CD8-positive, alpha-beta memory T cell (primary cell): ENCODE measurements around the gene CREB3L4. TPM values are rescaled to one million over a fixed set of nuclear protein-coding genes. Genes with fewer than 3 reads are reported as not detected.

Experiments
- CTCF ChIA-PET: fragments of 350-600 bp; sonication (Branson Sonifier 250); formaldehyde crosslinking; loops from one replicate; lab custom pipeline; 2021; ENCODE audit warnings: antibody characterized with exemption; lab: Charles Lee
- POLR2A ChIA-PET: fragments of 350-600 bp; sonication (Branson Sonifier 250); formaldehyde crosslinking; loops from one replicate; lab custom pipeline; 2021; ENCODE audit warnings: antibody characterized with exemption; lab: Charles Lee
- DNase-seq, 5 donors: peaks; one replicate each; pipeline versions ENCODE4 v3.0.0 to v3.0.0-alpha.2; 2020 to 2022; ENCODE audit warnings: mixed read lengths in 1 of 5
- H3K27ac ChIP-seq: one replicate; pipeline ENCODE4 v1.7.0; 2013; ENCODE audit warnings: low read depth, mild to moderate bottlenecking, low read length, moderate library complexity
- H3K27me3 ChIP-seq: 2 replicates; pipeline ENCODE4 v1.7.0; 2013; ENCODE audit warnings: low read length, mild to moderate bottlenecking; ENCODE audit not compliant: insufficient read depth, poor library complexity, severe bottlenecking
- H3K36me3 ChIP-seq: 2 replicates; pipeline ENCODE4 v1.7.0; 2013; ENCODE audit warnings: mild to moderate bottlenecking, low read length, moderate library complexity; ENCODE audit not compliant: insufficient read depth
- H3K4me1 ChIP-seq: 2 replicates; pipeline ENCODE4 v1.7.0; 2013; ENCODE audit warnings: mild to moderate bottlenecking, low read length, moderate library complexity; ENCODE audit not compliant: insufficient read depth
- H3K4me3 ChIP-seq: 2 replicates; pipeline ENCODE4 v1.7.0; 2013; ENCODE audit warnings: mild to moderate bottlenecking, low read length
- H3K9me3 ChIP-seq: 2 replicates; pipeline ENCODE4 v1.7.0; 2013; ENCODE audit warnings: mild to moderate bottlenecking, low read length
- H3K27ac Mint-ChIP-seq, 8 donors: one replicate each; pipeline ENCODE4 v1.8.0; 2020 to 2021; ENCODE audit warnings: mixed read lengths in 8 of 8, mild to moderate bottlenecking in 6 of 8, inconsistent platforms in 3 of 8, moderate library complexity in 3 of 8
- H3K27me3 Mint-ChIP-seq, 2 donors: one replicate each; pipeline ENCODE4 v1.8.0; 2020 to 2021; ENCODE audit warnings: mixed read lengths in 2 of 2, mild to moderate bottlenecking in 1 of 2, moderate library complexity in 1 of 2
- H3K36me3 Mint-ChIP-seq, 3 donors: one replicate each; pipeline ENCODE4 v1.8.0; 2020 to 2021; ENCODE audit warnings: mixed read lengths in 3 of 3, inconsistent platforms in 1 of 3, mild to moderate bottlenecking in 1 of 3
- H3K4me1 Mint-ChIP-seq, 3 donors: one replicate each; pipeline ENCODE4 v1.8.0; 2020 to 2021; ENCODE audit warnings: mixed read lengths in 3 of 3, inconsistent platforms in 1 of 3, mild to moderate bottlenecking in 1 of 3
- H3K4me3 Mint-ChIP-seq, 7 donors: one replicate each; pipeline ENCODE4 v1.8.0; 2020 to 2021; ENCODE audit warnings: mixed read lengths in 7 of 7, mild to moderate bottlenecking in 6 of 7, moderate library complexity in 4 of 7, inconsistent platforms in 2 of 7
- H3K9me3 Mint-ChIP-seq, 5 donors: one replicate each; pipeline ENCODE4 v1.8.0; 2020 to 2022; ENCODE audit warnings: mixed read lengths in 5 of 5, mild to moderate bottlenecking in 3 of 5, moderate library complexity in 2 of 5, inconsistent platforms in 1 of 5
- polyA plus RNA-seq: library from polyadenylated mRNA; unstranded; fragments of 300-500 nt; fragmentation: Illumina TruSeq; gene quantifications from one replicate; pipeline ENCODE4 v1.2.3, GENCODE V29; 2021
- total RNA-seq, 2 experiments: library from RNA; stranded (reverse); gene quantifications; one replicate each; pipeline ENCODE4 v1.2.3, GENCODE V29; 2021

CREB3L4 gene
- total and polyA plus RNA-seq, 3 experiments from 2014 or later = 5.3 to 10.1 (median 10.0) TPM

DNA sequence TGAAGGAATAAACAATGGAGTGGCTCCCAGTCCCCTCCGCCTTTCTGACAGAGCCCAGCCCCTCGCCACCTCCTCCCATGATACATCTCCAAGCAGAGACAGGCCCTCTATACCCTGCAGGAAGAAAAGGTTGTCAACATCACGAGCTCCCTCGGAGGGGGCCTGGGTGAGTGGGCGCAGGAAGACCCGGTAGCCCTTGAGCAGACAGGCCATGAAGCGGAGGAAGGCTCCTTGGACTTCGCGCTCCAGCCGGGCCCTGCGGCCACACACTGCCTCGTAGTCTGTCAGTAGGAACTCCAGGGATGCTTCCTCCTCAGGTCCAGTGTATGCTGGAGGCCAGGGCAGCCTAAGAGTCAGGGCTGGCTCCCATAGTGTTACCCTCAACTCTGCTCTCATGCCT is 28.2 kb upstream of the CREB3L4 start:
- no peak overlapping the region for H3K27ac ChIP-seq
- Mint-ChIP-seq H3K4me3 (no peak overlapping the region), H3K27me3 (peaks cover 0 to 4% of the 10 kb centered on the region in 2 donors), H3K9me3 (no peaks in the 10 kb centered on the region), H3K27ac (peak overlapping the region in 2 of 8 donors; percentile 38 to 68), H3K36me3 (peaks cover 6 to 89% (median 19%) of the 10 kb centered on the region in 3 donors), H3K4me1 (peaks cover 29 to 44% (median 32%) of the 10 kb centered on the region in 3 donors)
- H3K4me3 ChIP-seq = no peak overlapping the region
- no peaks in the 10 kb centered on the region for H3K27me3 ChIP-seq
- POLR2A ChIA-PET = interaction anchor here (1.4 kb wide), 1 partner anchor 28 kb away, joined by 4 read pairs; the partner anchor contains the start of gene CREB3L4
- H3K36me3 ChIP-seq = peaks cover 63% of the 10 kb centered on the region
- CTCF ChIA-PET = interaction anchor here (2.2 to 2.5 kb wide), 2 partner anchors 17 to 142 kb away, joined by 6 read pairs; partner anchors contain the start of gene GATAD2B
- H3K9me3 ChIP-seq = no peaks in the 10 kb centered on the region
- peaks cover 21% of the 10 kb centered on the region for H3K4me1 ChIP-seq
- no peak for DNase-seq

DNA sequence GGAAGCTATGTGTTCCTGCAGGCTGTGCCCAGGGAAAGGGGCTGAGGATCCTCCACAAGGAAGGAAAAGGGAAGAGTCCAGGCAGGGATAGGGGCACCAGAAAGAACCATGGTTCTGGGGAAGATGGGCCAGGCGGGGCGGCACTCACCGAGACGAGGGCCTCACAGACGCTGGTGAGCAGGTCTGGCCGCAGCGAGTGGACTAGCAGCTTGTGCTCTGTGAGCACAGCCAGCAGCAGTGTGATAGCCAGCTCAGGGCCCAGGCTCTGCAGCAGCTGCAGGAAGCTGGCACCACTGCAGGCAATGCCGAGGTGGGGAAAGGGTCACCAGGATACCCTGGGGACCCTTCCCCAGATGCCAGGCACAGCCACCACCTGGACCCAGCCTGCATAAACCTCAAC is 26.9 kb upstream of the CREB3L4 start:
- ChIA-PET CTCF (interaction anchor here (1.0 to 2.5 kb wide), 3 partner anchors 10 to 143 kb away, joined by 4 to 6 read pairs (median 6); partner anchors contain the start of gene GATAD2B), POLR2A (interaction anchor here (0.8 to 1.7 kb wide), 3 partner anchors 17 to 53 kb away, joined by 4 to 6 read pairs (median 4); partner anchors contain the start of gene CREB3L4)
- Mint-ChIP-seq H3K36me3 (peaks cover 6 to 89% (median 19%) of the 10 kb centered on the region in 3 donors), H3K4me3 (no peak overlapping the region), H3K4me1 (peaks cover 37 to 55% (median 42%) of the 10 kb centered on the region in 3 donors), H3K27me3 (peaks cover 0 to 8% of the 10 kb centered on the region in 2 donors), H3K27ac (peak overlapping the region in 5 of 8 donors; percentile 63 to 90 (median 70)), H3K9me3 (no peaks in the 10 kb centered on the region)
- H3K27me3 ChIP-seq = no peaks in the 10 kb centered on the region
- H3K4me1 ChIP-seq = peaks cover 25% of the 10 kb centered on the region
- no peak overlapping the region for H3K27ac ChIP-seq
- DNase-seq = no peak
- no peak overlapping the region for H3K4me3 ChIP-seq
- H3K36me3 ChIP-seq = peaks cover 58% of the 10 kb centered on the region
- H3K9me3 ChIP-seq = no peaks in the 10 kb centered on the region

DNA sequence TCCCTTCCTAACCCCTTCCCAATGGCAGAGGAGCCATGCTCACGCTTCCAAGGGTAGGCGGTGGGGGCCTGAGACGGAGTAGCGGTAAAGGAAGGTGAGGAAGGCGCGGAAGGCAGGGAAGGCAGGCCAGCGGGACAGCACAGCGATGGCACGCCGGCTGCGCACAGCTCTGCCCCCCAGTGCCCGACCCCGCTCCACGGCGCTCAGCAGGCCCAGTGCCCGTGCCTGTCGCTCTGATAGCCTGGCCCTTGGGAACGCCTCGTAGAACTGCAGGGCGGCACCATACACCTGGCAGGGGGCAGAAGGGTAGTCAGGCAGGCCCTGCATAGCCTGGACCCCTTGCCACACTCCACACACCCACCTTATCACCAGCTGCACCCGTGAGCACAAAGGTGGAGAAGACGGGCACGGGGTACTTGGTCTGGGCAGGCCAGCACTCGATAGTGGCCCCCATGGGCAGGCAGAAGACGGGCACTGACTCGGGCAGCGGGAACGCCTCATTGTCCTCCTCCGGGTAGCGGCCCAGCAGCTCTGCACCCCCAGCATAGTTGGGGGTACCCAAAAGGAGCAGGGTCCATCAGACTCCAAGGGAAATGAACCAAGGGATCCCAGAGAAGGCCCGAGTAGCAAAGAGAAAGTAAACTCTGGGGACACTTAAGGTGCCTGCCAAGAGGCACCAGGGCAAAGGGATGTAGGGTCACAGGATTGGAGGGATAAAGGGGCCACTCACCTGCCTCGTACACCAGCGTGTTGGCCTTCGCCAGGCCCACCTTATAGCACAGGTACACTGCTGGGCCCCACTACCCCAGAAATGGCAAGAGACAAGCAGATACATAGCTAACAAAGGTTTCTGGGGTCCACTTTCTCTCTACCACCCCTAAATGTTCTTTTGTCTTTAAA is 25.6 kb upstream of the CREB3L4 start:
- peaks cover 46% of the 10 kb centered on the region for H3K36me3 ChIP-seq
- H3K27me3 ChIP-seq = no peaks in the 10 kb centered on the region
- no peak overlapping the region for H3K27ac ChIP-seq
- Mint-ChIP-seq H3K4me1 (peaks cover 35 to 59% (median 47%) of the 10 kb centered on the region in 3 donors), H3K27ac (peak overlapping the region; percentile 26 to 90 (median 52)), H3K4me3 (peak overlapping the region in 3 of 7 donors; percentile 20 to 72 (median 32)), H3K36me3 (peaks cover 3 to 82% (median 13%) of the 10 kb centered on the region in 3 donors), H3K27me3 (peaks cover 0 to 8% of the 10 kb centered on the region in 2 donors), H3K9me3 (no peaks in the 10 kb centered on the region)
- peaks cover 30% of the 10 kb centered on the region for H3K4me1 ChIP-seq
- no peaks in the 10 kb centered on the region for H3K9me3 ChIP-seq
- no peak for DNase-seq
- POLR2A ChIA-PET = interaction anchor here (1.7 kb wide), 1 partner anchor 19 kb away, joined by 4 read pairs; no protein-coding TSS in a partner anchor
- CTCF ChIA-PET = interaction anchor here (1.1 to 6.0 kb wide), 2 partner anchors 21 kb away, joined by 3 to 58 read pairs; partner anchors contain the start of gene GATAD2B
- H3K4me3 ChIP-seq = no peak overlapping the region

GRCh38 chr1:153942766-153943549 is 24.7 kb upstream of the CREB3L4 start:
- Mint-ChIP-seq H3K36me3 (peaks cover 3 to 80% (median 13%) of the 10 kb centered on the region in 3 donors), H3K4me1 (peaks cover 32 to 60% (median 47%) of the 10 kb centered on the region in 3 donors), H3K27me3 (peaks cover 0 to 8% of the 10 kb centered on the region in 2 donors), H3K4me3 (peak overlapping the region; percentile 24 to 95 (median 59)), H3K9me3 (no peaks in the 10 kb centered on the region), H3K27ac (peak overlapping the region; percentile 30 to 98 (median 82))
- no peaks in the 10 kb centered on the region for H3K9me3 ChIP-seq
- H3K27me3 ChIP-seq = no peaks in the 10 kb centered on the region
- H3K4me3 ChIP-seq = no peak overlapping the region
- no peak for DNase-seq
- ChIA-PET CTCF (interaction anchor here (5.1 to 6.0 kb wide), 3 partner anchors 14 to 24 kb away, joined by 46 to 58 read pairs (median 50); partner anchors contain the start of genes CREB3L4, CRTC2 and GATAD2B), POLR2A (interaction anchor here (4.1 kb wide), 1 partner anchor 20 kb away, joined by 56 read pairs; the partner anchor contains the start of gene GATAD2B)
- H3K36me3 ChIP-seq = peaks cover 40% of the 10 kb centered on the region
- H3K4me1 ChIP-seq = peaks cover 31% of the 10 kb centered on the region
- H3K27ac ChIP-seq = no peak overlapping the region

- peak overlapping the region; percentile 94 to 99 (median 98) for H3K4me3 Mint-ChIP-seq
- no peaks in the 10 kb centered on the region for H3K27me3 ChIP-seq
- peaks cover 3 to 85% (median 13%) of the 10 kb centered on the region in 3 donors for H3K36me3 Mint-ChIP-seq
- no peaks in the 10 kb centered on the region for H3K9me3 Mint-ChIP-seq
- DNase-seq = no peak
- POLR2A ChIA-PET = interaction anchor here (0.6 to 4.1 kb wide), 18 partner anchors 13 to 408 kb away, joined by 3 to 56 read pairs (median 6); partner anchors contain the start of genes CREB3L4, CRTC2, GATAD2B and JTB
- CTCF ChIA-PET = interaction anchor here (0.6 to 6.0 kb wide), 12 partner anchors 13 to 169 kb away, joined by 3 to 58 read pairs (median 14); partner anchors contain the start of genes CREB3L4, CRTC2, GATAD2B and JTB
- H3K27ac Mint-ChIP-seq = peak overlapping the region; percentile 93 to 100 (median 98)
- H3K4me1 ChIP-seq = peaks cover 31% of the 10 kb centered on the region
- peaks cover 32 to 60% (median 47%) of the 10 kb centered on the region in 3 donors for H3K4me1 Mint-ChIP-seq
- H3K9me3 ChIP-seq = no peaks in the 10 kb centered on the region
- peaks cover 0 to 8% of the 10 kb centered on the region in 2 donors for H3K27me3 Mint-ChIP-seq
- H3K27ac ChIP-seq = peak overlapping the region; percentile 91
- H3K4me3 ChIP-seq = peak overlapping the region; percentile 83
- peaks cover 47% of the 10 kb centered on the region for H3K36me3 ChIP-seq
Measured at GRCh38 chr1:153944005-153944826, 23.5 kb upstream of the CREB3L4 start.

- peaks cover 0 to 8% of the 10 kb centered on the region in 2 donors for H3K27me3 Mint-ChIP-seq
- H3K4me3 Mint-ChIP-seq = peak overlapping the region; percentile 94 to 99 (median 98)
- no peaks in the 10 kb centered on the region for H3K27me3 ChIP-seq
- no peaks in the 10 kb centered on the region for H3K9me3 Mint-ChIP-seq
- peaks cover 0 to 82% (median 12%) of the 10 kb centered on the region in 3 donors for H3K36me3 Mint-ChIP-seq
- H3K4me1 Mint-ChIP-seq = peaks cover 32 to 58% (median 45%) of the 10 kb centered on the region in 3 donors
- CTCF ChIA-PET = interaction anchor here (0.6 to 6.0 kb wide), 14 partner anchors 10 to 177 kb away, joined by 3 to 58 read pairs (median 8); partner anchors contain the start of genes CREB3L4, CRTC2, GATAD2B and JTB
- H3K9me3 ChIP-seq = no peaks in the 10 kb centered on the region
- peaks cover 31% of the 10 kb centered on the region for H3K4me1 ChIP-seq
- DNase-seq = no peak
- H3K27ac ChIP-seq = peak overlapping the region; percentile 91
- H3K27ac Mint-ChIP-seq = peak overlapping the region; percentile 93 to 100 (median 98)
- H3K4me3 ChIP-seq = peak overlapping the region; percentile 83
- POLR2A ChIA-PET = interaction anchor here (0.5 to 4.1 kb wide), 18 partner anchors 13 to 276 kb away, joined by 3 to 56 read pairs (median 6); partner anchors contain the start of genes CREB3L4, CRTC2, GATAD2B and JTB
- peaks cover 43% of the 10 kb centered on the region for H3K36me3 ChIP-seq
Measured at GRCh38 chr1:153944827-153945117, 22.9 kb upstream of the CREB3L4 start.
